GM04503 (cell line): ENCODE measurements around the gene RABGAP1L.
"Not testable (repeated sequence)": the region's sequence is repeated elsewhere in the genome, so short reads cannot be mapped to it uniquely, and the experiment has no call there.

Experiments used
- DNase-seq: peaks from one replicate; pipeline ENCODE4 v3.0.0-alpha.2; 2012; ENCODE audit warnings: low read depth

RABGAP1L gene

DNA sequence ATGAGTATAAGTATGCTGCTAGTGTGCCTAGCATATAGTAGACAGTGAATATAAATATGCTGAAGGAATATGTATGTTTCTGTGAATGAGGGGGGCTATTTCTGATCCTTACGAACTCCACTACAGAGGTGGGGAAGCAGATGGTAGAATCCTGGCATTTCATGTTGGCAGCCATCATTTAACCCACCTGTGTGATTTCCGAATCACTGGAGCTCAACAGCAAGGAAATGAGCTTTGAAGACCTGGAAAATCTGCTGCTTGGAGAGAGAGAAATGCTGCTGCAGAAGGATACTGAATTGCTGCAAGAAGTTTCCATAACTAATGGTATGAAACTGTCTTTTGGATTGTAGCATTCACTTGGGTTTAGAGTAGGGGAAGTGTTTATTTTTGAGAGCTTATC, 83.5 kb downstream of the RABGAP1L start:
- DNase-seq: no peak

GRCh38 chr1:174243451-174244000, 84.2 kb downstream of the RABGAP1L start:
- no peak for DNase-seq

DNA sequence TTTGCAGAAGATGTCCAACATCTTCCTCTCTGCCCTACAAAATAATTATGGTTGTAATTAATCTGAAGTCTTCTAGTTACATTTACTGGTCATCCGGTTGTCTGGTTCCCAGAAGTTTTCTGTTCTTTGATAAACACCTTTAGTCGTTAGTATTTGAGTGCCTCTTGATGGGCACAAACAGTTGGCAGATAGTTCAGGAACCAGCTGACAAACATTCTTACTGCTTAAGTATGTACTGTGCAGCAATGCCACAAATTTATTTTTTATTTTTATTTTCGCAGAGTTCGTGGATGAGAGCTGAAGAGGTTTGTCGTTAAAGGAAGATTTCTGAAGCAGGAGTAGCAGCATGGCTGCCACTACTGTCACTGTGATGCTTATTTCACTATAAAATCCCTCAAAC, 84.7 kb downstream of the RABGAP1L start:
- no peak for DNase-seq

- DNase-seq: no peak
Observed at GRCh38 chr1:174247472-174247871, 88.2 kb downstream of the RABGAP1L start.

- no peak for DNase-seq
Observed at GRCh38 chr1:174248041-174248440, 88.7 kb downstream of the RABGAP1L start.

- not testable (repeated sequence) for DNase-seq
Observed at GRCh38 chr1:174256386-174256785, 97.1 kb downstream of the RABGAP1L start.

DNA sequence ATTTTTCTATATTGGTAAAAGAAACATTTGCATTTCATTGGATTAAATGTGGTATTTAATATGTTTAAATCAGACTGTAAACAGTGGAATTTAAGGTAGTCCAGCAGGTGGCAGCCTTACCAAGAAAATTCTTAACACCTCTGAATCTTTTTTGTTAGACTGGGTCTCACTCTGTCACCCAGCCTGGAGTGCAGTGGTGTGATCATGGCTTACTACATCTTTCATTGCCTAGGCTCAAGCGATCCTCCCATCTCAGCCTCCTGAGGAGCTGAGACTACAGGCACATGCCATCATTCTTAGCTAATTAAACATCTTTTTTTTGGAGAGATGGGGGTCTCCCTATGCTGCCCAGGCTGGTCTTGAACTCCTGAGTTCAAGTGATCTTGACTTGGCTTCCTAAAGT, 98.8 kb downstream of the RABGAP1L start:
- DNase-seq: no peak

DNA sequence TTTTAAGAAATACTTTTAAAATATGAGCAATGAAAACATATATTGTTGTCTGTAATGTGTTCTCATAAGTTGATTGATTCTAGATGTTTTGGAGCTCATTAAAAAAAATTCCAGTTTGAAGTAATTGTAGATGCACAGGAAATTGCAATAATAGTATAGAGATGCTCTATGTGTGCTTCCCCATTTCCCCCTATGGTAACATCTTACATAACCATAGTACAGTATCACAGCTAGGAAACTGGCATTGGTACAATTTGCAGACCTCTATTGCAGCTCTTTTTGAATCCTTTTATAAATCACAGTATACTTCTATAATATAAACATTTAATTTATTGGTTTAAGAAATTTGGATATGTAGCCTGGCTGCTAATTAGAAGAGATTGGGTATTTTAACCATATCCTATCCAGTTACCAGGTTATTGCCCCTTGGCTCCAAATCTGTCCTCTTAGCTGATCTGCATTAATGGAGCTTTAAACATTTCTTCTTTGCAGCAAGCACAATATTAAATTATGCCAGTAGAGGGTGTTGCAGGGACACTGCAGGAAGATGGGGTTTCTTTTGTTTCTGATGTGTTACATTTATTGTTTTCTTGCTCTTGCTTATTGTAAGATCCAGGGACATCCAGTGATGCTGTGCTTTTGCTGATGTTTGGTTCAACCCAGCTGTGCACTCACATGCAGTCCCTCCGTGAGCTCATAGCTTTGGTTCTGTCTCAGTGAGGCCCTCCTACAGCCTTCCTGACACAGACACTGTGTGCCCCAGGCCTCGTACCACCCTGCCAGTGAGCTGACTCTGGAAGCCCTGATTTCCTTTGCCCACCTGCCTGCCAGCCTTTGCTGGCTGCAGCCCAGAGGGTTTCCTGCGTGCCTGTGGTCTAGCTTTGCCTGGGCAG, 103.3 kb downstream of the RABGAP1L start:
- DNase-seq: peak; percentile 17

DNA sequence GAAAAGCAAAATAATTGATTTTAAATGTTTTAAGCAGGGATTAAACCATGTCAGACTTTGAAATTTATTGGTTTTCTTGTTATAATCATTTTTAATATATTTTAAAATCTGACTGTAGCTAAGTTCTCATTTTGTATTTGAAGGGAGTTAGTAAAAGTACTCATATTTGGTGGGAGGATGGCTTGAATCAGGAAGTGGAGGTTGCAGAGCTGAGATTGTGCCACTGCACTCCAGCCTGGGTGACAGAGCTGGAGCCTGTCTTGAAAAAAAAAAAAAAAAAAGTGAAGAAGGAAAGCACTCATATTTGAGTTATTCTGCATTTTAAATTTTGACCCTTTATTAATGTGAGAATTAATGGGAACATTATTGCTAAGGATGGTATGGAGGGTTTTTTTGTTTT, 106.0 kb downstream of the RABGAP1L start:
- DNase-seq: no peak

GRCh38 chr1:174266476-174266875, 107.2 kb downstream of the RABGAP1L start:
- DNase-seq: no peak

DNA sequence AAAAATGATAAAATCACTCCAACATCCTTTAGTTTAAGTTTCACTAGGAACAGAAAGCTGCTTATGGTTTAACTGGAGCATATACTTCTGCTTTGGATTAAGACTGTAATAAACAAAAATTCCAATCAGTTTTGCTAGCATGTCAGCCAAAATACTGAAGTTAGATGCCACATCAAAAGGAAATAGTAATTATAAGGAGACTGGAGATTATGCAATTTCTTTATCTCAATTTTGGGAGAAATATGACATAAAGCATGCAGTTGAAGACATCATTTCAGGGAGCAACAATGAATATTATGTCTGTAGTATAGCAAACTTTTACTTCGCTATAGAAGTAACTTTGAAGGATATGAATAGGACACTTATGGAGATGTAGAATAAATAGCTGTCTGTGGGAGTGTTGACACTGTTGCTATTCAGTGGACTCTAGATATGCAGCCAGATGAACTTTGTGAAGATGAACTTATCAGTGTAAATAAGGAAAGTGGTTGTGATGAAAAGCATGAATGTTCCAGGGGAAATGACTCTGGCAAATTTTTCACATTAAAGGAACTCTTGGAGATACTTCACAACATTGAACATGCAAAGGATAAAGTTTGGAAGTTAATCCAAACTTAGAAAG, 107.8 kb downstream of the RABGAP1L start:
- no peak for DNase-seq

- no peak for DNase-seq
Observed at GRCh38 chr1:174269989-174270651, 110.8 kb downstream of the RABGAP1L start.

- no peak for DNase-seq
Observed at GRCh38 chr1:174273190-174273589, 113.9 kb downstream of the RABGAP1L start.

DNA sequence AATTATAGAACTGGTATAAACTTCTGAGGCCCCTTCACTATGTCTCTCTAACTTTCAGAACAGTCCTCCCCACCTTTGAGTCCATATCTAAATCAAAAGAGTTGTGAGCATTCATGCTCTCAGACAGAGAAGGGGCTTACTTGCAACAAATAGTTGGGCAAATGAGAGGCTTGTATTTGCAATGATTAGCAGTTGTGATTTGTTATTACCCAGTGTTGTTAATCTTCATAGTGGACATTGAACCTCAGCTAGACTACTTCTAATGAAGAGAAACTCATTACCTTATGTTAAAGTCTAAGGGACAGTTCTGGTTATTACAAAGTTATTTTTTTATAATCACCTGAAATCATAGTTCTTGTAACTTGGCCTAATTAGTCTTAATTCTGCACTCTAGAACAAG, 114.5 kb downstream of the RABGAP1L start:
- no peak for DNase-seq

DNA sequence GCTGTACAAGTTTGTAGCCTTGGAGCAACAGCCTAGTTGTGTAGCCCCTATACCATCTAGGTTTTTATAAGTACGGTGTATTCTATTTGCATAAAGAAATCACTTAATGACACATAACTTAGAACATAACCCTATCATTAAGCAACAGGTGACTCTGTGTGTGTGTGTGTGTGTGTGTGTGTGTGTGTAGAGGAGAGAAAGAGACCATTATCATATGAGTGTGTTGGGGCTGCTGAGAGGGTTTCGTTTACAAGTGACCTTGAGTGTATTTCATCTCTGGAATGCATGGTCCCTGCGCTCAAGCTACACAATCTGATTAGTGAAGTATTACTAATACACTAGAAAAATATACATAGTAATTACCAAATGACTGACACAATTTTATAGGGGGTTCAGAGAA, 115.1 kb downstream of the RABGAP1L start:
- no peak for DNase-seq

- DNase-seq: no peak
Observed at GRCh38 chr1:174274884-174275283, 115.6 kb downstream of the RABGAP1L start.

DNA sequence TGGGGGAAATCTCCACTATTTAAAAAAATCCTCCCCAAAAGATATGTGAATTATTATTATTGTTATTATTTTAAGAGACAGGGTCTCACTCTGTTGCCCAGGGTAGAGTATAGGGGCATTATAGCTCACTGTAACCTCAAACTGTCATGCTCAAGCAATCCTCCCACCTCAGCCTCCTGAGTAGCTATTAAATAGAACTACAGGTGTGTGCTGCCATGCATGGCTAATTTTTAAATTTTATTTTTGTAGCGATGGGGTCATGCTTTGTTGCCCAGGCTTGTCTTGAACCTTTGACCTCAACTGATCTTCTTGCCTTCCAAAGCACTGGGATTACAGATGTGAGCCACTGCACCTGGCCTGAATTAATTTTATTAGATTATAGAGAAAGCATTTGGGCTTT, 116.8 kb downstream of the RABGAP1L start:
- no peak for DNase-seq

DNA sequence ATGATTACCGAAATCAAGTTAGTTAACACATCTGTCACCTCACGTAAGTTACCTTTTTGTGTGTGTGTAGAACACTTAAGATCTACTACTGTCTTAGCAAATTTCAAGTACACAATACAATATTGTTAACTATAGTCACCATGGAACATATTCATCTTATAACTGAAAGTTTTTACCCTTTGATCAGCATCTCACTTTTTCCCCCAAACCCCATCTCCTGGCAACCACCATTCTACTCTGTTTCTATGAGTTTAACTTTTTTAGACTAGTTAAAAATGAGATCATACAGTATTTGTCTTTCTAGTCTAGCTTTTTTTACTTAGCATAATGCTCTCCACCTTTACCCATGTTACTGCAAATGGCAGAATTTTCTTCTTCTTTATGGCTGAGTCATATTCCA, 124.7 kb downstream of the RABGAP1L start:
- no peak for DNase-seq

DNA sequence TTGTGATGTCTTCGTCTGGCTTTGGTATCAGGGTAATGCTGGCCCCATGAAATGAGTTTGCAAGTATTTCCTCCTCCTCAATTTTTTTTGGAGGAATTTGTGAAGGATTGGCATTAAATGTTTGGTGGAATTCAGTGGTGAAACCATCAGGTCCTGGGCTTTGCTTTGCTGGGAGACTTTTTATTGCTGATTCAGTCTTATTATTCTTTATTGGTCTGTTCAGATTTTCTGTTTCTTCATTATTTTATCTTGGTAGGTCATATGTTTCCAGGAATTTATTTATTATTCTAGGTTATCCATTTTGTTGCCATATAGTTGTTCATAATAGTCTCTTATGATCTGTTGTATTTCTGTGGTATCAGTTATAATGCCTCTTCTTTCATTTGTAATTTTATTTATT, 126.7 kb downstream of the RABGAP1L start:
- DNase-seq: no peak

GRCh38 chr1:174289644-174290310, 130.5 kb downstream of the RABGAP1L start:
- no peak for DNase-seq

DNA sequence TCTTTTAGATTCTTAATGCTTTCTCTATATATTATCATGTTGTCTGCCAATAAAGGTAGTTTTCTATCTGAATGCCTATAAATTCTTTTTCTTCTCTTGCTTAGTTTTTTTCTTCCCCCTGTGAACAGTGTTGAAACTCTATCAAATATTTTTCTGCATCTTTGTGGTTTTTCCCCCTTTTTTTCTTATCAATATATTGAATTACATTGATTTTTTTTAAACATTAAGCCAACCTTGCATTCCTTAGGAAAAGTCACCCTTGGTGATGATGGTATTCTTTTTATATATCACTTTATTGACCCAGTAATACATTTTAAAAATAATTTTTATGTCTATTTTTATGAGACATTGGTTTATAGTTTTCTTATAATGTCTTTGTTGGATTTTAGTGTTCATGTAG, 131.7 kb downstream of the RABGAP1L start:
- no peak for DNase-seq

GRCh38 chr1:174296309-174296708, 137.0 kb downstream of the RABGAP1L start:
- no peak for DNase-seq
